HepG2 (cell line): ENCODE data around the gene OR2W1. TPM values are rescaled to one million over a fixed set of nuclear protein-coding genes. Genes with fewer than 3 reads are reported as not detected.

Experiments
- ATAC-seq: fragments of 200-7000 bp; cut with Tn5 transposase; 3 replicates; pipeline ENCODE4 v1.9.1; 2020; ENCODE audit warnings: mild to moderate bottlenecking, moderate library complexity
- BruUV-seq: library from RNA; stranded (reverse); fragments of 400-500 nt; replicated peaks from 2 replicates; lab custom pipeline; 2021; lab: Mats Ljungman, UMichigan
- CTCF ChIA-PET: fragments of 300-600 bp; formaldehyde crosslinking; extraction: SDS; loops from one replicate; lab custom pipeline; 2021; ENCODE audit warnings: low total read pairs, inconsistent platforms, low intra/inter-chr PET ratio; lab: Yijun Ruan, JAX
- POLR2A ChIA-PET: fragments of 350-600 bp; sonication (Branson Sonifier 250); formaldehyde crosslinking; loops from one replicate; lab custom pipeline; 2020; ENCODE audit warnings: antibody characterized with exemption, inconsistent platforms; lab: Yijun Ruan, JAX
- DNase-seq: peaks from one replicate; pipeline ENCODE4 v3.0.0-alpha.2; 2015; ENCODE audit warnings: low spot score
- FAIRE-seq: peaks from 3 replicates; lab custom pipeline; 2011; peaks lifted over from hg19 to GRCh38; lab: Jason Lieb, UNC
- H2AFZ ChIP-seq: one replicate; pipeline ENCODE4 v1.6.1; 2011; ENCODE audit warnings: low read length, inconsistent platforms
- H3K27ac ChIP-seq: fragments of 300-600 bp; 3 replicates; pipeline ENCODE4 v1.8.0; 2011; ENCODE audit warnings: mixed run types, mild to moderate bottlenecking, mixed read lengths, low read length, inconsistent platforms; ENCODE audit not compliant: insufficient read depth; ENCODE audit errors: extremely low read length
- H3K27me3 ChIP-seq, 2 experiments: fragments of 200-600 bp in 1 of 2; 2 replicates in 1 of 2; 3 replicates in 1 of 2; pipeline versions ENCODE4 v1.6.0 to v1.8.0; 2011; ENCODE audit warnings: low read length in 2 of 2, mild to moderate bottlenecking in 2 of 2, moderate library complexity in 2 of 2, inconsistent platforms in 1 of 2; ENCODE audit not compliant: insufficient read depth in 2 of 2, control insufficient read depth in 1 of 2
- H3K36me3 ChIP-seq, 2 experiments: fragments of 200-600 bp in 1 of 2; replicated peaks in 1 of 2; 2 replicates in 1 of 2; 3 replicates in 1 of 2; pipeline versions ENCODE4 v1.5.1 to v1.8.0; 2011; ENCODE audit warnings: low read length in 2 of 2, inconsistent platforms in 1 of 2; ENCODE audit not compliant: insufficient read depth in 2 of 2, control insufficient read depth in 1 of 2
- H3K4me1 ChIP-seq: 2 replicates; pipeline ENCODE4 v1.5.1; 2012; ENCODE audit warnings: low read length, inconsistent platforms; ENCODE audit not compliant: insufficient read depth
- H3K4me2 ChIP-seq: 2 replicates; pipeline ENCODE4 v1.6.0; 2011; ENCODE audit warnings: low read depth, low read length, inconsistent platforms
- H3K4me3 ChIP-seq, 3 experiments: fragments of 200-600 bp in 1 of 3; sonication (generic), shearing (Covaris generic) in 1 of 3; replicated peaks in 1 of 3; 2 replicates each; pipeline ENCODE4 v1.5.1; 2011 to 2016; ENCODE audit warnings: low read length in 3 of 3, inconsistent platforms in 2 of 3, low read depth in 2 of 3, mild to moderate bottlenecking in 2 of 3, control low read depth in 1 of 3, mixed read lengths in 1 of 3; ENCODE audit not compliant: insufficient read depth in 1 of 3
- H3K79me2 ChIP-seq: one replicate; pipeline ENCODE4 v1.6.1; 2011; ENCODE audit warnings: low read length, inconsistent platforms; ENCODE audit not compliant: insufficient read depth
- H3K9ac ChIP-seq: 2 replicates; pipeline ENCODE4 v1.6.0; 2011; ENCODE audit warnings: mild to moderate bottlenecking, low read depth, low read length, inconsistent platforms; ENCODE audit not compliant: insufficient read depth
- H3K9me3 ChIP-seq: 2 replicates; pipeline ENCODE4 v1.5.1; 2012; ENCODE audit warnings: mild to moderate bottlenecking, low read length
- H4K20me1 ChIP-seq: 2 replicates; pipeline ENCODE4 v1.6.0; 2011; ENCODE audit warnings: inconsistent platforms, mild to moderate bottlenecking, low read length, moderate library complexity; ENCODE audit not compliant: insufficient read depth
- SMYD3 ChIP-seq: sonication (generic); formaldehyde crosslinking; IDR thresholded peaks from 2 replicates; pipeline ENCODE4 v1.8.1; 2023; ENCODE audit warnings: mild to moderate bottlenecking, missing genetic modification reagents
- ZNF614 ChIP-seq: IDR thresholded peaks from 2 replicates; pipeline ENCODE4 v1.6.1; 2018; ENCODE audit warnings: missing biosample characterization, missing genetic modification reagents, inconsistent platforms, borderline replicate concordance
- WGBS: methylation state at CpG from one replicate; pipeline ENCODE4 v1.1.6; 2017; ENCODE audit warnings: low lambda C conversion rate; 5-methylcytosine and 5-hydroxymethylcytosine counted together
- in situ Hi-C: cut with HindIII; loops from 2 replicates; pipeline ENCODE4 v1.10.0; 2017; ENCODE audit warnings: low pct_unique_long_range_greater_than_20kb; ENCODE audit not compliant: extremely low pct_ligation_motif_present
- intact Hi-C: fragments of 100-400 bp; cut with micrococcal nuclease; formaldehyde crosslinking; loops from one replicate; pipeline ENCODE4 v1.10.0; 2022; ENCODE audit not compliant: unreplicated experiment
- polyA plus RNA-seq, 8 experiments: library from polyadenylated mRNA; depleted of rRNA in 3 of 8; stranded (reverse) in 7 of 8; unstranded in 1 of 8; fragments of >200 nt; fragmentation: Illumina TruSeq in 4 of 8; extraction: Trizol in 4 of 8; gene quantifications; 2 replicates each; pipeline versions ENCODE4 v1.2.1 to v1.2.3, GENCODE V29; 2011 to 2016; ENCODE audit warnings: low read depth in 4 of 8, missing spikeins in 1 of 8, mixed read lengths in 1 of 8; ENCODE audit not compliant: insufficient read depth in 1 of 8
- total RNA-seq, 5 experiments: library from RNA; depleted of rRNA; stranded (reverse); fragments of >200 nt; fragmentation: Illumina TruSeq; extraction: Trizol; gene quantifications; 2 replicates each; pipeline ENCODE4 v1.2.3, GENCODE V29; 2016; ENCODE audit warnings: low read depth in 1 of 5
- TF ChIP-seq, protein P1 (sequence below): IDR thresholded peaks from 2 replicates; pipeline ENCODE4 v1.6.1; 2018; ENCODE audit warnings: missing genetic modification reagents
- TF ChIP-seq, protein P2 (sequence below): sonication (generic); formaldehyde crosslinking; IDR thresholded peaks from 2 replicates; pipeline ENCODE4 v1.8.0; 2022; ENCODE audit warnings: low read depth, missing genetic modification reagents

The OR2W1 gene
- total and polyA plus RNA-seq, 2 of the 13 experiments (the other 11 are each of a cell fraction or from before 2014, with no cell fraction given), result not detected

DNA sequence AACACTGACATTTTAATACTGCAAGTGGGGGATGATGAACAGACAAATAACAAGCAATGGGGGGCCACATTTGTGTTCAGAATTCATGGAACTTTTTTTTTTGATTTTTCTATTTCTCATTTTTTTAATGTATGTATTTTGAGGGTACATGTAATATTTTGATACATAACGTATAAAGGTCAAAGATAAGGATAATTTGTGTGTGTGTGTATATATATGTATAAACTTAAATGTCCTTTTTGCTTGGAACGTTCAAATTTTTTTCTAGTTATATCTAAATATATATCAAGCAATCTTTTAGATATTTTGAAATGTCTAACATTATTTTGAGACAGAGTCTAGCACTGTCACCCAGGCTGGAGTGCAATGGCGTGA lies 27.6 kb downstream of the OR2W1 start:
- intact Hi-C loops (loop anchor here (5.0 kb wide), 1 partner anchor 140 kb away; no protein-coding TSS in a partner anchor), in situ Hi-C loops (loop anchor here (5.0 to 10.0 kb wide), 4 partner anchors 75 to 333 kb away; no protein-coding TSS in a partner anchor)
- no peaks in the 10 kb centered on the region; a peak in 2 of 5 replicates for H3K27me3 ChIP-seq
- CTCF ChIA-PET, result interaction anchor here (0.9 to 3.5 kb wide), 12 partner anchors 32 to 572 kb away, joined by 4 to 84 read pairs (median 6); no protein-coding TSS in a partner anchor
- H2AFZ ChIP-seq, result no peak overlapping the region
- H4K20me1 ChIP-seq, result no peaks in the 10 kb centered on the region
- no peak for DNase-seq
- H3K9ac ChIP-seq, result no peak overlapping the region
- no TSS peak for BruUV-seq
- no peak for ATAC-seq
- no peak overlapping the region for H3K27ac ChIP-seq
- 38% methylated on average over 3 of the region's 3 CpGs for whole genome bisulfite sequencing
- POLR2A ChIA-PET, result no interaction called here
- H3K9me3 ChIP-seq, result no peaks in the 10 kb centered on the region
- no peaks in the 10 kb centered on the region for H3K79me2 ChIP-seq
- H3K36me3 ChIP-seq, result no peaks in the 10 kb centered on the region
- H3K4me2 ChIP-seq, result peak overlapping the region; percentile 98
- peak overlapping the region in 1 of 3 experiments; percentile 70; a peak in 3 of 6 replicates for H3K4me3 ChIP-seq
- H3K4me1 ChIP-seq, result peaks cover 22% of the 10 kb centered on the region
- TF ChIP-seq, protein P1, sequence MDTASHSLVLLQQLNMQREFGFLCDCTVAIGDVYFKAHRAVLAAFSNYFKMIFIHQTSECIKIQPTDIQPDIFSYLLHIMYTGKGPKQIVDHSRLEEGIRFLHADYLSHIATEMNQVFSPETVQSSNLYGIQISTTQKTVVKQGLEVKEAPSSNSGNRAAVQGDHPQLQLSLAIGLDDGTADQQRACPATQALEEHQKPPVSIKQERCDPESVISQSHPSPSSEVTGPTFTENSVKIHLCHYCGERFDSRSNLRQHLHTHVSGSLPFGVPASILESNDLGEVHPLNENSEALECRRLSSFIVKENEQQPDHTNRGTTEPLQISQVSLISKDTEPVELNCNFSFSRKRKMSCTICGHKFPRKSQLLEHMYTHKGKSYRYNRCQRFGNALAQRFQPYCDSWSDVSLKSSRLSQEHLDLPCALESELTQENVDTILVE, result no peak
- TF ChIP-seq, protein P2, sequence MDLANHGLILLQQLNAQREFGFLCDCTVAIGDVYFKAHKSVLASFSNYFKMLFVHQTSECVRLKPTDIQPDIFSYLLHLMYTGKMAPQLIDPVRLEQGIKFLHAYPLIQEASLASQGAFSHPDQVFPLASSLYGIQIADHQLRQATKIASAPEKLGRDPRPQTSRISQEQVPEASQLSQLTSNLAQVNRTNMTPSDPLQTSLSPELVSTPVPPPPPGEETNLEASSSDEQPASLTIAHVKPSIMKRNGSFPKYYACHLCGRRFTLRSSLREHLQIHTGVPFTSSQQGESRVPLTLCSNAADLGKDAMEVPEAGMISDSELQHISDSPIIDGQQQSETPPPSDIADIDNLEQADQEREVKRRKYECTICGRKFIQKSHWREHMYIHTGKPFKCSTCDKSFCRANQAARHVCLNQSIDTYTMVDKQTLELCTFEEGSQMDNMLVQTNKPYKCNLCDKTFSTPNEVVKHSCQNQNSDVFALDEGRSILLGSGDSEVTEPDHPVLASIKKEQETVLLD (CRISPR knock-in tag), result no peak
- TF ChIP-seq SMYD3 (CRISPR knock-in tag) (0 out of 2 replicates have a peak, but pooled peaks have one; percentile 23), ZNF614 (CRISPR knock-in tag) (no peak)
- no peak for FAIRE-seq
